Measurements from ENCODE around the gene ZNF438.
"Not testable (repeated sequence)": the region's sequence is repeated elsewhere in the genome, so short reads cannot be mapped to it uniquely, and the experiment has no call there.

The ZNF438 gene

GRCh38 chr10:30990971-30991646 lies 40.6 kb downstream of the ZNF438 start:
- Mint-ChIP-seq H3K4me3 (no peak overlapping the region), H3K27ac (peak overlapping the region in 1 of 2 donors; percentile 14), H3K4me1 (peaks cover 13% of the 10 kb centered on the region), H3K27me3 (no peaks in the 10 kb centered on the region), H3K9me3 (peaks cover 5 to 28% of the 10 kb centered on the region in 2 donors)
- ATAC-seq (no peak), DNase-seq (no peak)

- no peak for DNase-seq
These were observed 41.3 kb downstream of the ZNF438 start for GRCh38 chr10:30990351-30990750.

GRCh38 chr10:30988831-30989435 lies 42.7 kb downstream of the ZNF438 start:
- DNase-seq (no peak), ATAC-seq (no peak)
- Mint-ChIP-seq H3K27ac (no peak overlapping the region), H3K4me3 (no peak overlapping the region), H3K4me1 (peaks cover 14% of the 10 kb centered on the region), H3K27me3 (no peaks in the 10 kb centered on the region), H3K9me3 (peaks cover 0 to 10% of the 10 kb centered on the region in 2 donors)

More at GRCh38 chr10:30990351-30990750, 41.3 kb downstream of the ZNF438 start:
- H3K4me3 Mint-ChIP-seq: no peak overlapping the region
- H3K27ac Mint-ChIP-seq: no peak overlapping the region
- peaks cover 0 to 21% of the 10 kb centered on the region in 2 donors for H3K9me3 Mint-ChIP-seq
- peaks cover 14% of the 10 kb centered on the region for H3K4me1 Mint-ChIP-seq
- ATAC-seq: no peak
- no peaks in the 10 kb centered on the region for H3K27me3 Mint-ChIP-seq

GRCh38 chr10:30987463-30987862 lies 44.2 kb downstream of the ZNF438 start:
- Mint-ChIP-seq H3K9me3 (peaks cover 7% of the 10 kb centered on the region in 2 donors), H3K27ac (no peak overlapping the region), H3K27me3 (no peaks in the 10 kb centered on the region), H3K4me3 (no peak overlapping the region), H3K4me1 (peaks cover 19% of the 10 kb centered on the region)
- DNase-seq (no peak), ATAC-seq (no peak)

DNA sequence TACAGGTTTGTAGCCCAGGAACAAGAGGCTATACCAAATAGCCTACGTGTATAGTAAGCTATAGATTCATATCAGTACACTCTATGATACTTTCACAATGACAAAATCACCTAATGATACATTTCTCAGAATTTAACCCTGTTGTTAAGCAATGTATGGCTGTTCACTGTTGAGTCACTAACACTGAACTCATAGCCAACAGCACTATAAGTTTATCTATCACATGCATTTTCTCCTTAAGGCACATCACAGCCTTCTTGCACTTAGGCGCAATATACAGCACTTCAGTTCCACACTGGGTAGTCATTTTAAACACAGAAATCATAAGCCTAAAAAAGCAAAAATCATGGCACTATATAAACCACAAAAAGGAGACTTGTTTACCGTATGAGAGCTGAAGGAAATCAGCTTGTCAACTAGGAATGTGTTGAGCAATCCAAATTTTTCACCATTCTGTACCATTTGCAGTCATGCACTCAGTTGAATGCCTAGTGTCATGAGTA lies 45.6 kb downstream of the ZNF438 start:
- DNase-seq (no peak), ATAC-seq (peak; percentile 80)
- Mint-ChIP-seq H3K4me1 (peaks cover 11% of the 10 kb centered on the region), H3K9me3 (peaks cover 7% of the 10 kb centered on the region in 2 donors), H3K4me3 (no peak overlapping the region), H3K27me3 (no peaks in the 10 kb centered on the region), H3K27ac (peak overlapping the region in 1 of 2 donors; percentile 29)

GRCh38 chr10:30985512-30985911 lies 46.2 kb downstream of the ZNF438 start:
- Mint-ChIP-seq H3K27ac (no peak overlapping the region), H3K27me3 (no peaks in the 10 kb centered on the region), H3K4me3 (no peak overlapping the region), H3K9me3 (peaks cover 7% of the 10 kb centered on the region in 2 donors), H3K4me1 (peaks cover 11% of the 10 kb centered on the region)
- ATAC-seq (no peak), DNase-seq (no peak)

DNA sequence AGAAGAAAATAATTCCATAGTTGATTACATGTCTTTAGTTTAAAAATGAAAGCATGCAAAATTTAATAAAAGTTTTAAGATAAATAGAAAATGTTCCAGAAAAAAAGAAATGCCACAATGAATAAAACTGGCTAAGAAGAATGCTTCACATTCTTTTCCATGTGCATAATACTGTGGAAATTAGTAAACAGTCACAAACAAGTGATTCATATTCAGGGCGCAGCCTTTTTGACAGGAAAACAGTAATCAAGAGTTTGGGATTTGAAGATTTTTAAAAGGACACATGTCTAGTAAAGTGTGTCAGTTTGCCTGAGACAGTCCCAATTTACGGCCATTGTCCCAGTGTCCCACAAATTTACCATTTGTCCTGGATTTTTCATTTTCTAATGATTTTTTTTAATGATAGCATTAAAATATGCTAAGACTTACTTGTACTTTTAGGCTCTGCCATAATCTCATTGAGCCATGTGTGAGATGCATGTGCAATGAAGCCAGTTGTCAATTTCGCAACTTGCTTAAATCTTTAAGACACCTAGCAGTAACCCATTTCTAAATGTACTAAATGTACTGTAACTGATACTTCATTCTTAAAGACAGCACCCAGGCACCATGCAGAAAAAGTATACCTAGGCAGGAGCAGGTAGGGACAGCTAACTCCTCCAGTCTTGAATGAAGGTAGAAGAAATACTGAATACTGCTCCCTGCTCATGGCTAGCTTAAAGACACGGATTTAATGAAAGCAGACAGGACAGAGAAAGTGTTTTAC lies 46.9 kb downstream of the ZNF438 start:
- no peak for ATAC-seq
- Mint-ChIP-seq H3K4me3 (no peak overlapping the region), H3K27ac (no peak overlapping the region), H3K9me3 (peaks cover 7 to 9% of the 10 kb centered on the region in 2 donors), H3K4me1 (peaks cover 11% of the 10 kb centered on the region), H3K27me3 (no peaks in the 10 kb centered on the region)
- no peak for DNase-seq

GRCh38 chr10:30983209-30983608 lies 48.5 kb downstream of the ZNF438 start:
- H3K27me3 Mint-ChIP-seq, DNase-seq, ATAC-seq, H3K4me3 Mint-ChIP-seq: not testable (repeated sequence)
- Mint-ChIP-seq H3K27ac (peak overlapping the region in 1 of 2 donors; percentile 61), H3K4me1 (peaks cover 11% of the 10 kb centered on the region), H3K9me3 (peaks cover 7 to 14% of the 10 kb centered on the region in 2 donors)

DNA sequence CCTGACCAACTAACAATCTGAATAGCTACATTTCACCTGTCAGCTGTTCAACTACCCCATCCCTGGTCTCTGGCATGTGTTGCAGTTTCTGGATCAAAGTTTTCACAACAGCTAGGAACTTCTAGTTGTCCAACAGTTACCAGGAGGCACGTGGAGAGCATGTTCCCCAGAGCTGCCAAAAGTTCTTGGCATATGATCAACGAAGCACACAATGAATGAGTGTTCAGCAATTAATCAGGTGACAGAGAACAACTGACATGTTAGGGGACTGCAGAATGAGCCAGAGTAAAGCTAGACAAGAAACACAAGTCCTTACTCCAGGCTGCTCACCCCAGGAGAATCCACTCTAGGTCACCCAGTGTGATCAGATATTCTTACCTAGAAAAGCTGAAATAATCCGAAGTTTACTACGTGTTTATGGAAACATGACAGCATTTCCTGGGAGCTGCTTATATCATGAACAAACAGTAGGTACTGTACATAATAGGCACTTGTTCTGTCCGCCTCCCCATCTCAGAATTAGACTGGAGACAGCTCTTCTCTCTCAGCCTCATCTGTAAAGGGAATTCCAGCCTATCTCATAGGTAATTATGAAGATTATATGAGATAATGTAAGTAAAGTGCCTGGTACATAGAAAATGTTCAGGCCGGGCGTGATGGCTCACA lies 50.6 kb downstream of the ZNF438 start:
- DNase-seq: no peak
- Mint-ChIP-seq H3K27me3 (no peaks in the 10 kb centered on the region), H3K9me3 (peaks cover 7 to 14% of the 10 kb centered on the region in 2 donors), H3K27ac (no peak overlapping the region), H3K4me3 (no peak overlapping the region), H3K4me1 (peaks cover 7% of the 10 kb centered on the region)
- no peak for ATAC-seq

DNA sequence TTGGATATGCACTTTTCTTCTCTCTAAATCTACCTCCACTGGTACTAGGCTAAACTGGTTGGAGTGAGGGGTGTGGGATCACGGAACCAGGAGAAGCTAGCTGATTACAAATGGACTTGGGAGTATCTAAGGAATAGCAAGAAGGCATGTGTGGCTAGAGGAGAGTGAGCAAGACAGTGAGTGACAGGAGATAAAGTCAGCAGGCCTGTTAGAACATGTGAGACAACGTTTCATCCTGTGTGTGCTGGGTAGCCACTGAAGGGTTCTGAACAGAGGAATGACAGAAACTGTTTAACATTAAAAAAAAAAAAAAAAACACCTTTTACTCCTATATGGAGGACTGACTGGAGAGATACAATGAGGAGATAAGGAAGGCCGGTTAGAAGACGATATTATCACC lies 51.7 kb downstream of the ZNF438 start:
- no peak overlapping the region for H3K4me3 Mint-ChIP-seq
- H3K27ac Mint-ChIP-seq: no peak overlapping the region
- H3K9me3 Mint-ChIP-seq: peaks cover 7 to 14% of the 10 kb centered on the region in 2 donors
- DNase-seq (no peak), ATAC-seq (no peak)
- no peaks in the 10 kb centered on the region for H3K27me3 Mint-ChIP-seq
- peaks cover 5% of the 10 kb centered on the region for H3K4me1 Mint-ChIP-seq

DNA sequence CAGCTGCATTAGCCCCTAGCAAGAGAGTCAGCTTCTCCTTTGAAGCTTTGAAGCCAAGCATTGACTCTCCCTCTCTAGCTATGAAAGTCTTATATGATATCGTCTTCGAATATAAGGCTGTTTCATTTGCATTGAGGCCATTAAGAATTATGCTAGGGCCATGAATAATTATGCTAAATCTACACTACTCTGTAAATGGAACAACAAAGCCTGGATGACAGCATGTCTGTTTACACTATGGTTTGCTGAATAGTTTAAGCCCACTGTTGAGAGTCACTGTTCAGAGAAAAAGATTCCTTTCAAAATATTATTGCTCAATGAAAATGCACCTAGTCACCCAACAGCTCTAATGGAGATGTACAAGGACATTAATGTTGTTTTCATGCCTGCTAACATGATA lies 52.8 kb downstream of the ZNF438 start:
- no peak overlapping the region for H3K4me3 Mint-ChIP-seq
- H3K27ac Mint-ChIP-seq: no peak overlapping the region
- peaks cover 5% of the 10 kb centered on the region for H3K4me1 Mint-ChIP-seq

DNA sequence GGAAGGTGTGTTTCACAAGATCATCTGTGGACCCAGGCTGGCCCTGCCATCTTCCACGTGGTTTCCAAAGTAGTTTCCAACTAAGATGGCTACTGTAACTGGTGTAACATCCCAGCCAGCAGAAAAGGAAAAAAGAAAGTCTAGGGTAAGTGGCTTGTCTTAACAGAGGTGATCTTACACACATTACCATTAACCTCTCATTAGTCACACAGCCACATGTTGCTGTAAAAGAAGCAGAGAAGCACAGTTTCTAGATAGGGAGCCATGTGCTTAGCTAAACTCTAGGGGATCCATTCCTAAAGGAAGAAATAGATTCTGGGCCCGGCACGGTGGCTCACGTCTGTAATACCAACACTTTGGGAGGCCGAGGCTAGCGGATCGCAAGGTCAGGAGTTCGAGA lies 54.3 kb downstream of the ZNF438 start:
- H3K9me3 Mint-ChIP-seq: peaks cover 0 to 8% of the 10 kb centered on the region in 2 donors
- H3K4me1 Mint-ChIP-seq: no peaks in the 10 kb centered on the region
- H3K27ac Mint-ChIP-seq: no peak overlapping the region
- H3K4me3 Mint-ChIP-seq: no peak overlapping the region
- DNase-seq (no peak), ATAC-seq (no peak)
- H3K27me3 Mint-ChIP-seq: no peaks in the 10 kb centered on the region

More for the DNA sequence above, 52.8 kb downstream of the ZNF438 start:
- Mint-ChIP-seq H3K9me3 (peaks cover 7 to 14% of the 10 kb centered on the region in 2 donors), H3K27me3 (no peaks in the 10 kb centered on the region)
- no peak for DNase-seq
- no peak for ATAC-seq

DNA sequence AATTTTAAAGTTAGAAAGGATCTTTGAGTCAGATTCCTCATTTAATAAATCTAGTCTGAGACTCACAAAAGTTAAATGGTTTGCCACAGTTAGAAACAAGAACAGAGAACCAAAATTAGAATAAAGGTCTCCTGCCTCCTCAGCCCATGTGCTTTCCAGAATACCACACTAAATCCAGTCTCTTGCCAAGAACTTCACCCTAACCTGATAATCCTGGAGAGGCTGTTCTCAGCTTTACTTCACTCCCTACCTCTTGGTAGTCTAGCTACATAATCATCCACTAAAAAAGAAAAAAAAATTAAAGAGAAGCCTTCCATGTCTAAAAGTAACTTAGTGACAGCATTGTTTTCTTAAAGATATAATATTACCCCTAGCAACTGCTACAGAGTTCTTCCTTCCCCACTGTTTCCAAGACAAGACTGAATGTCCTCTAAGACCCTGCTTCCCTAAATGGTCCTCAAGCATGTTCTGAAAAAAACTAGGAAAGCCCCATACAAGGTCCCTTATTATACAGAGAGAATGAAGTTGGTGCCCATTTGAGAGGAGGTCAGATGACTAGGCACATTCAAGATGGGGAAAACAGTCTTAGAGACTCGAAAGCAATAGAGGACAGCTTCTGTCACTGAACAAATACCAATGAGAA lies 56.8 kb downstream of the ZNF438 start:
- Mint-ChIP-seq H3K9me3 (peaks cover 0 to 7% of the 10 kb centered on the region in 2 donors), H3K4me3 (no peak overlapping the region), H3K27ac (peak overlapping the region in 1 of 2 donors; percentile 20), H3K27me3 (no peaks in the 10 kb centered on the region), H3K4me1 (peaks cover 1% of the 10 kb centered on the region)
- no peak for ATAC-seq
- no peak for DNase-seq

DNA sequence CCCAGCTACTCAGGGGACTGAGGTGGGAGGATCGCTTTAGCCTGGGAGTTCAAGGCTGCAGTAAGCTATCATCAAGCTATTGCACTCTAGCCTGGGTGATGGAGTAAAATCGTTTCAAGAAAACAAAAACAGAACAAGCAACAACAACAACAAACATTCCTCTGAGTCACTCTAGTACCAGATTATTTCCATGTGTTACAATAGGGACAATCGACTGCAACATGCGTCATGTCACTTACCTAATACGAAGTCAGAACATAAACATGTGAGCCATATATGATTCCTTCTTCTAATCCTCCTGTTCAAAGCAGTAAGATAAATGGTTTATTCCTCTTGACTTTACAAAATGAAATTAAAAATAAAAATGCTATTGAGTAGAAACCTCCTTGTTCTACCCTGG lies 57.3 kb downstream of the ZNF438 start:
- Mint-ChIP-seq H3K4me1 (peaks cover 7% of the 10 kb centered on the region), H3K27me3 (no peaks in the 10 kb centered on the region), H3K9me3 (peaks cover 0 to 2% of the 10 kb centered on the region in 2 donors), H3K4me3 (no peak overlapping the region), H3K27ac (peak overlapping the region in 1 of 2 donors; percentile 20)
- no peak for ATAC-seq
- DNase-seq: no peak

- Mint-ChIP-seq H3K27me3 (no peaks in the 10 kb centered on the region), H3K4me1 (peaks cover 13% of the 10 kb centered on the region), H3K27ac (peak overlapping the region in 1 of 2 donors; percentile 35), H3K9me3 (no peaks in the 10 kb centered on the region), H3K4me3 (no peak overlapping the region)
- DNase-seq (no peak), ATAC-seq (no peak)
These were observed 57.9 kb downstream of the ZNF438 start for GRCh38 chr10:30973737-30974136.
